GM18508 (cell line): ENCODE results near the gene TUB.

Experiments
- ATAC-seq: cut with Tn5 transposase; IDR thresholded peaks from one replicate; pipeline ENCODE4 v1.9.1; 2021; ENCODE audit warnings: moderate number of reproducible peaks; ENCODE audit not compliant: insufficient read depth, unreplicated experiment

TUB gene

GRCh38 chr11:8066911-8067455 lies 14.0 kb upstream of the TUB start:
- no peak for ATAC-seq

DNA sequence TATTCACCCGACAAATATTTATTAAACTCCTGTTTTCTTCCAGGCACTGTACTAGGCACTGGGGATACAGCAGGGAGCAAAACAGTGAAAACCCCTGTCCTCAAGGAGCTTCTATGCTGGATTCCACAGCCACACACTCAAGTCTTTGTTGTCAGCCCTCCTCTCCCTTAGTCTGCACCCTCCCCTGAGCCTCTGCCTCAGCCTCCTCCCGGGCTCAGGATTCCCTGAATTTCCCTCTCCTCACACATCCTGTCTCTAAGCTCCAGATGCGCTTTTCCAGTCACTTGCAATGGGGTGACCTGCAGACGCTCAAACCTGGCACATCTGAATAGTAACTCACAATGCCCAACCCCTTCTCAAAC lies 13.5 kb upstream of the TUB start:
- no peak for ATAC-seq

DNA sequence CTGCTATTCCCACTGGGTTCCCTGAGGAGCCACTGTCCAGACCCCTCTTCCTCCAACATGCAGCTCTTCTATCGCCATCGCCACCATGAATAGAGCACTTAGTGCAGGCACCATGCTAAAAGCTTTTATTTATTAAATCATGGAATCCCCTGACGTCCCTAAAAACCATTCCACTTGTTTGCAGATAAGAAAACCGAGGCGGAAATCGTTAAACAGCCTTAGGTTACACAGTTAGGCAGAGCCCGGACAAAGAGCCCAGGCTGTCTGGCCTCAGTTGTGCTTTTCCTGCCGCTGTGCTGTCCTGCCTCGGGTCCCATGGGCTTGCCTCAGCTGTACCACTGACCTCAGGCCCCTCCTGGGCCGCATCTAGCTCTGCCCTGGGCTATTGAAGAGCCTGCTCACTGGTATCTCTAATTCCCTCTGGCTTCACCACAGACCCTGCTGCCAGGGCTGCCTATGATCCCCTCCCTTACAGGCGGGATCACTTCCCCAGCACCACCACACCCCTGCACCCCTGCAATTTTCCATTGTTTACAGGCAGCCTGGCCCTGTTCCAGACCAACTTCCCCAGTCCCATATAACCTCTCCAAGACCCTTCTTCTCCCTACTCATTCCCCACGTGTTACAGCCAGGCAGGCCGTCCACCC lies 13.0 kb upstream of the TUB start:
- ATAC-seq, result no peak

- ATAC-seq, result no peak
Observed at GRCh38 chr11:8068605-8069221, 12.3 kb upstream of the TUB start.

DNA sequence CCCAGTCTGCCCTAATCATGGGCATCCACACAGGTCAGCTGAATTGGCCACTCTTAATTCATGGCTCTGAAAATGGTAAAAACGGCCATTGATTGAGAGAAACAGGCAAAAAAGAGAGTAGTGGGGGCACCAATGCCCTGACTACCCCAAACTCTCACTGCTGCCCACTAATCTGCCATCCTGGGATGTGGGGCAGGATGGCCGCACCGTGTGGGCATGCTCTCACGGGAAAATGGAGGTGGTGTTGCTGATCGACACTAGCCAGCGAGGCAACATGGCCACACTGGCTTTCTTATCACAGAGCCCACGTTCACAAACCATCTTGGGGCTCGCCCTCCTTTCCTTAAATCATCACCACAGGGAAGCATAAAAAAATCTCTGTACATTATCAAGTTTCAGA lies 11.2 kb upstream of the TUB start:
- ATAC-seq, result no peak

- ATAC-seq, result no peak
Observed at GRCh38 chr11:8070417-8071115, 10.4 kb upstream of the TUB start.

DNA sequence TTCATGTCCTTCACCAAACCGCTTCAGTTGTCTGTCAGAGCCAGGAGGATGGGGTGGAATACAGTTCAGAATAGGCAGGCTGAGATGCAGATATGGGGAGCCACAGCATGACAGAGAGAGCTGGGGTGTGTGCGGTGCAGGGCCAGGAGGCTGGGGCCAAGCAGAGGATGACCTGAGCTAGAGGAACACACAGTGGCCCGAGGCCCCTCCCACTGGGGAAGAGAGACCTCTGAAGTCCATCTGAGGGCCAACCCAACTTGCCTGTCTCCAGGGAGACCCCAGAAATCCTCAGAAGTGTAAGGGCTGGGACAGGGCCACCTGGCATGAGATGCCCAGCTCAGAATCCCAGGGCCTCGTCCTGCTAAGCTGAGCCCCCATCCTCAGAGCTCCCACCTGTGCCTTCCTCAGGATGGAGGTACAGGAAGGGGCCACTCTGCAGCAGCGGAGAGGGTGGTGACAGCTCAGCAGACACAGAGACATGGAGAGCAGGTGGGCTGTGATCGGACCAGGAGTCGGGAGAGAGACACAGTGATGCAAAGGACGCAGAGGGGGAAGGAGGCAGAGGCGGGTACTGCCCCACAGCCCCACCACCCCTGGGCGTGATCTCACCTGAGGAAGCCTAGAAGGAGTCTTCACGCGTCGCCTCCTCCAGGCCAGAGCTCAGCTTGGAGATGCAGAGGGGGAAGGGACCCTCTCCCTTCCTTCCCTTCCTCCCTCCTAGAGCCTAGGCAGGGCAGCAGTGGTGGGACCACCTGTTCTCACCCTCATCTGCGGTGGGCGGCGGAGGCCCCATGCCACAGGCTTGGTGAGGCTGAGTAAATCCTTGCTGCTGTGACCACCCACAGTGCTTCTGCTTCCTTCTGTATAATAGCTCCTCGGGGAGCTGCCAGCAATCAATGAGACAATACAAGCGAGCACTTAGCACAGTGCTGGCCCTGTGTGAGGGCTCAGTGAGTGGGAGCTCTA lies 9.1 kb upstream of the TUB start:
- no peak for ATAC-seq

GRCh38 chr11:8075119-8075726 lies 5.8 kb upstream of the TUB start:
- no peak for ATAC-seq

DNA sequence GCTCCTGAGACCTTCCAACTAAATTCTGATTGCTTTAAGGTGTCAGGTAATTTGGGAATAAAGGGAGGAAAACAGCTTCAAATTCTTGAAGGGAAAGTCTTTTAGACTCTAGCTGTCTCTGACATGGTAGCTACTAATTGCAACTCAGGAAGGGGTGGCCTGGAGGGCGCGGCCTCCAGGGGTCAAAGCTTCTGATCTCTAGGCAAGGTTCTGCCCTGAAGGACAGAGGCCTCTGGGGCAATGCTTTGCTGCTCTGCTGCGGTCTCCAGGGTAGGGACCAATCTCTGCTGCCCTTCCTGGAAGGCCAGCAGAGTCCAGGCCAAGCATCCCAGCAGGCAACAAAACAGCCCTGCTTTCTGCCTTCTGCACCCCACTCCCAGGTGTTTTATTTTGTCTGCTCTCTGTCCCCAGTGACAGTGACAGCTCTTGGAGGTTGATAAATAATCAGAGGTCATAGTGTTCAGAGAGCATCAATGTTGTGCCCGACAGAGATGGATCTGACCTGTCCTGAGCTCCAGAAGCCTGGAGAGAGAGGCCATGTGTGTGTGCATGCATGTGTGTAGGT lies 1.8 kb upstream of the TUB start:
- ATAC-seq, result no peak

DNA sequence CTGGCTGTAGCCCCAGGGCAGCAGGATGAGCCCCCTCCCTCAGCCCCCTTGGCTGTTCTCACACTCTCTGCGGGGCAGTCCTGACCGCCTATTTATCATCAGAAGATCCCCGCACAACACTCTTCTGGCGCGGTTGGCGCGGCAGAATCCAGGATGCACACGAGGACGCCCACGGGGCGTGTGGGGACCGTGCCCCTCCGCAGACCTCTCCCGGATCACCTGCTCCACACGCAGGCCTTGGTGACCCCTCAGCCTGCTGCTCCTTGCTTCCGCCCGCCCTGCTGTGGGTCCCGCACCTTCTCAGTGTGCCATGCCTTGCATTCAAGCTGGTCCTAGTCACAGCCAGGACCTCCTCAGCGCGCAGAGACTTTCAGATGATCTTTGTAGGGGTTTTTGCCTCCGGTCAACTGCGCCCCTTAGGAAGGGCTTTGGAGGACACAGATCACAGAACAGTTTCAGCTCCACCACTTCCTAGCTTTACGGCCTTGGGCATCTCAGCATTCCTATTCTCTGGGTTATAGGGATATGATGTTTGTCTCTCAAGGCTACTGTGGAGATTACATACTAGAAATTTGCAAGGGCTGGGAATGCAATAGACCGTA lies 841 bp upstream of the TUB start:
- no peak for ATAC-seq

DNA sequence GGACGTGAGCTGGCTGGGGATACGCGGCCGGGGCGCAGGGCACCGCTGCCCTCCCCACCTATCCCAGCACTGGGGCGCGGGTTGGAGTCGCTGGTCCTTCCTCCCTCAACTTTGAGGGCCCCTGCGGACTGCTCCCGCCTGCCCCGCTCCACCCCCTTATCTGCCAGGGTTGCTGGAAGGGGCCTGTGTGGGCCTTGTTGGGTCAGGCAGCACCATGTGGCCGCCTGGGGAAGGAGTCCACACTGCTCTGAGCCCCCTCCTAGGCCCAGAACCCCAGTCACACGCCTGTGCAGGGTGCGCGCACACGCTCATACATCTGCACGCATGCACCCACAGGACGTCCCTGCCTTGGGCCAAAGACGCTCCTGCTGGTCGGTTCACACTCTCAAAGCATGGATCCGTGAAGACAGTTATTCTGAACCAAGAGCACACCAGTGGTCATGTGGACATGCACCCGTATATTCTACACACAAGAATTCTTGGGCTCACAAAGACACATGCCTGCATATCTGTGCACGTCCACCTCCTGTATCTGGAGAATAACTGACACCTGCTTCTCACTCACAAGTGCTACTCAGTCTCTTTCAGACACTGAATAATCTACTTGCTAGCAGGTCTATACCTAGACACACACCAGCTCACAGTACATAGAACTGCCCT lies 710 bp downstream of the TUB start:
- ATAC-seq, result no peak

DNA sequence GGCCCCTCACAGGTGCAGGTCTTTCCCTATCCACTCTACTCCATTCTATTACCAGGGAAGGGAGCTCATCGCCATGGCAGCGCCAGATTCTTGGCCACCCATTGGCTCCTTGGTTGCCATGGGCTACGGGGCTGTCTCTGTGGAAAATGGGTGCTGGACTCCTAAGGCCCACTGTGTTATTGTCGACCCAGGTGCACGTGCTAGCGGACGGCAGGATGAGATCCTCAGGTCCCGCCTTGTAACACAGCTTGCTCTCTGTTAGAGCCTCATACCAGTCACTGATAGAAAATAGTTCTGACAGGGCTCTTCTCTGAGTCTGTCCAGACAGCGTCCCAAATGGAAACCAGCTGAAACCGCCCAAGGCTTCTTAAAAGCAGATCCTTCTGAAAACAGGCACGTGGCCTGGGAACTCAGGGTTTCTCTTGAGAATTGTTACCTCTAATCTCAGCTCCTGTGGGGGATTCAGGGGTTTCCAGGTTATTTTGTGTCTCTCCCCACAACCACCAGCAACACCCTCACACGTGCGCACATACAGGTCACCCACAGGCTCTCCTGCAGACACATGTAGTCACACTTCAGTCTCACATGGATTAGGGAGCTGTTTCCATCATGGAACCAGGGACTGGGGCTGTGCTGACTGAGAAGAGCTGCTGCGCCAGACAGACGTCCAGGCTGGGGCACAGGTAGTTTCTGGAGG lies 1.5 kb downstream of the TUB start:
- ATAC-seq, result no peak

DNA sequence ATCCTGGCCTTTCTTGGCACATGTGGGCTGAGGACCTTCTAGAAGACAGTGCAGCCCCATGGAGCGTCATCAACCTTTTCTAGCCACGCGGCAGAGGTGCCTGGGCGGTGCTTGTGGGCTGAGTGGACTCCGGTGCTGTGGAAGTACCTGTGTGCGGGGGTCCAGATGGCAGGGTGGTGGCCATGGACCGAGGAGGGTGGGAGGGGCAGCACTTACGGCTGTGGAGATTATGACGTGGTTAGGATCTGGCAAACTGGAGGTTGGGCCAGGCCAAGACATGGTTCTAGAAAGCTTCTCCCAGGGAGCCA lies 2.0 kb downstream of the TUB start:
- no peak for ATAC-seq

DNA sequence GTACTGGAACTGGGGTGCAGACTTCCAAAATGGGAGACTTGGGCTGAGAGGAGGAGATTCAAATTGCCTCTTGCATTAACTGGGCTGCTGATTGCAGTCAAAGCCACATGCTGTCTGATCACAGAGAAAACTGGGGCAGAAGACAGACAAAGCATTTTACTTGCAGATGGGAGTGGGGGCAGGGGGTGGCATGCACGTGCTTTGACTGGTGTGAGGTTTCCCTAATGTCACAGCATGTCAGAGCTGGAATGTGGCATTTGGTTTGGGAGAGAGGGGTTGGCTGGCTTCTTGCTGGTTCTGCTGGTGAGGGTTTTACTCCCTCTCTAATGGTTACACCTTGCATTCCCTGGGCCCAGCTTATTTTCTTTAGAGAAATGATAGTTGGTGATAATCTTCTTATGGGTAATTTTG lies 2.9 kb downstream of the TUB start:
- no peak for ATAC-seq

DNA sequence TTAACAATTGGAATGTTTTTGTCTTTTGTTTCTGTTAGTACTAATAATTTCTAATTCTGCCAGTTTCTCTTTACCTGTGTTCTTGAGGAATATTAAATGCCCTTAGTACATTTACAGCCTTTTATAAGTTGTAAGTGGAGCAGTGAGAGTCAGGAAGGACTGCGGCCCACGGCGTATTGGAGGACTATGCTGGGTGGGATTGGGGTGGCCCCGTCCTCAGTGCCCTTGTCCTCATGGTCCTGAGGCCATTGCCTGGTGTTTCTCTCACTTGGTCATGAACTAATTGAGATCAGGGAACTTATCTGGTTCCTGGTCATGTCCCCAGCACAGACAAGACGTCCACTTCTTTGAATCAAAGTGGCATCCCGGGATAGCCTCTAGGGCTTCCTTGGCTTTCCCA lies 3.3 kb downstream of the TUB start:
- no peak for ATAC-seq

GRCh38 chr11:8085011-8085645 lies 4.1 kb downstream of the TUB start:
- no peak for ATAC-seq

DNA sequence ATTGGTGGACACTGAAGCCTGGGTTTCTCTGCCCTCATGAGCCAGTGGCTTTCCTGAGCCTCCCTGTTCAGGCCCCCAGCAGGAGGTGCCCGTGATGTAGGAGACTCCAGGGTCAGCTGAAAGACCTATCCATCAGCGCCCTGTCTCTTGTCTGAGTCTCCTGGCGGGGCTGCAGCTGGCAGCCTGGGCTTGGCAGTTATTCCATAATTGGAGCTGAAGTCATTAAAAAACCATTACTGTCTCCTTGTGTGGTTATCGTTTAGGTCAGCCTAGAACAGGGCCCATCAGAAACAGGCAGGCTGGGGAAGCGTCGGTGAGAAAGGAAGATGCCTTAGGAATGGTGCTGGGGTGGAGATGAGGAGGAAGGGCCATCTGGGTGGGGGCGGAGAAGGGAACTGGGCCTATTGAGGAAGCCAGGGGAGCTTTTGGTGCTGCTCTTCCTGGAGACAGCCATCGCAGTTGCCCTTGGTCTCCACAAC lies 5.0 kb downstream of the TUB start:
- no peak for ATAC-seq

DNA sequence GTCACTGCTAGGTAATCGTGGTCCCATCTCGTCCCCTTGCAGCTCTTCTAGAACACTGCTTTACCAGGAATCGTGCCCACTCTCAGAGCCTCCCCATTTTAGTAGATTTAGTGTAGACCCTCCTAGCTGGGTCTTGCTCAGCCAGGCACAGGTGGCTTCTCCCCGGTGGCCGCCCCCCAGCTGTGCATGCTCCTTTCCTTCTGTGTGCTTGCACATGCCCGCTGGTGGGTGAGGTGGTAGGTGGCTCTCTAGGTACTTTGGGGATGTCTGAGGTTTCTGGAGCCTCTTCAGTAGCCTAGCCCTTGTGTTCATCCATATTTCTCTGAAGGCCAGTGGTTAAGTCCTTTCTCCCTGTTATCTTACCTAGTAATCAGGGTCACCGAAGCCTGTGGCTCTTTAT lies 5.6 kb downstream of the TUB start:
- ATAC-seq, result no peak
